NB4 (cell line): Measurements from ENCODE around the gene OXT.

Experiments
- DNase-seq: peaks from one replicate; pipeline ENCODE4 v3.0.0; 2010; ENCODE audit warnings: low read depth
- H3K4me3 ChIP-seq: one replicate; pipeline ENCODE4 v1.5.1; 2011; ENCODE audit warnings: mild to moderate bottlenecking, low read depth, low read length, moderate library complexity
- MAX ChIP-seq: IDR thresholded peaks from 2 replicates; pipeline ENCODE4 v1.6.1; 2011; ENCODE audit warnings: low read depth, low read length
- MYC ChIP-seq: IDR thresholded peaks from 2 replicates; pipeline ENCODE4 v1.6.1; 2011; ENCODE audit warnings: low read depth, low read length
- POLR2A ChIP-seq: IDR thresholded peaks from 2 replicates; pipeline ENCODE4 v1.6.1; 2011; ENCODE audit warnings: mild to moderate bottlenecking; ENCODE audit not compliant: insufficient read length; ENCODE audit errors: extremely low read depth
- TF ChIP-seq, protein P1 (sequence below): IDR thresholded peaks from one replicate; pipeline ENCODE4 v1.5.1; 2012; ENCODE audit warnings: low read depth, low read length

The OXT gene

GRCh38 chr20:3090565-3090964 lies 19.1 kb downstream of the OXT start:
- TF ChIP-seq MYC, result peak; percentile 28
- TF ChIP-seq POLR2A, result no peak
- TF ChIP-seq, protein P1, sequence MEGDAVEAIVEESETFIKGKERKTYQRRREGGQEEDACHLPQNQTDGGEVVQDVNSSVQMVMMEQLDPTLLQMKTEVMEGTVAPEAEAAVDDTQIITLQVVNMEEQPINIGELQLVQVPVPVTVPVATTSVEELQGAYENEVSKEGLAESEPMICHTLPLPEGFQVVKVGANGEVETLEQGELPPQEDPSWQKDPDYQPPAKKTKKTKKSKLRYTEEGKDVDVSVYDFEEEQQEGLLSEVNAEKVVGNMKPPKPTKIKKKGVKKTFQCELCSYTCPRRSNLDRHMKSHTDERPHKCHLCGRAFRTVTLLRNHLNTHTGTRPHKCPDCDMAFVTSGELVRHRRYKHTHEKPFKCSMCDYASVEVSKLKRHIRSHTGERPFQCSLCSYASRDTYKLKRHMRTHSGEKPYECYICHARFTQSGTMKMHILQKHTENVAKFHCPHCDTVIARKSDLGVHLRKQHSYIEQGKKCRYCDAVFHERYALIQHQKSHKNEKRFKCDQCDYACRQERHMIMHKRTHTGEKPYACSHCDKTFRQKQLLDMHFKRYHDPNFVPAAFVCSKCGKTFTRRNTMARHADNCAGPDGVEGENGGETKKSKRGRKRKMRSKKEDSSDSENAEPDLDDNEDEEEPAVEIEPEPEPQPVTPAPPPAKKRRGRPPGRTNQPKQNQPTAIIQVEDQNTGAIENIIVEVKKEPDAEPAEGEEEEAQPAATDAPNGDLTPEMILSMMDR, result no peak
- DNase-seq, result peak; percentile 65
- H3K4me3 ChIP-seq, result no peak overlapping the region

DNA sequence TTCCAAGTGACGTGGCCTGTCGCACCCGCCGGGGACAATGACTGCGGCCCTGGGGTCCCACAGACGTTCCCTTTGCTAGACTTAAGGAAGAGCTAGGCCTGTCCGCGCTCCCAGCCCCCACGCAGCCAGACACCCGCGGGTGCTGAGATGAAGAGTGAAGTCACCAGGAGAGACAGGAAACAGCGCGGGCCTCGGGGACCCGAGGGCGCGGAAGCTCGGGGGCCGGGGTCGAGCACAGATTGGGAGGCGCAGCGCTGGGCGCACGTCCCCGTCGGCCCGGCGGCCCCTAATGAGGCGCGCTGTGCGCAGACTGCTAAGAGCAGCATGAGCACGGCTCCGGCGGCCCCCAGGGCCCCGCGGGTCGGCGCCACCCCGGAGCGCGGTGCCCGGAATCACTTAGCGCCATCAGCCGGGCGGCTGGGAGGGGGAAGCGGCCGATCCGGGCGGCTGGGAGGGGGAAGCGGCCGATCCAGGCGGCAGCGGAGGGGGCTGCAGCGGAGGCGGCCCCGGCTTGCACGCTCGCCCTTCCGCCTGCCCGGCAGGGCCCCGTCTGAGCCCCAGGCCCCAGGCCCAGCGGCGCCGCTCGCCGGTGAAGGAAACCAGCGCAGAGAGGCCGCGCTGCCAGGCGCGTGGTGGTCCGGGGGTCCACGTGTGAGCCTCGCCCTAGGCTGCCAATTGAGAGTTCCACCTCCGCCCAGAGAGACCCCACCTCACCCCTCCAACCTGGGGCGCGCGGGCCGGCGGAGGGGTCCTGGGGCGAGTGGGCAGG lies 21.4 kb downstream of the OXT start:
- TF ChIP-seq, protein P1, result no peak
- no peak overlapping the region for H3K4me3 ChIP-seq
- DNase-seq, result peak; percentile 82

DNA sequence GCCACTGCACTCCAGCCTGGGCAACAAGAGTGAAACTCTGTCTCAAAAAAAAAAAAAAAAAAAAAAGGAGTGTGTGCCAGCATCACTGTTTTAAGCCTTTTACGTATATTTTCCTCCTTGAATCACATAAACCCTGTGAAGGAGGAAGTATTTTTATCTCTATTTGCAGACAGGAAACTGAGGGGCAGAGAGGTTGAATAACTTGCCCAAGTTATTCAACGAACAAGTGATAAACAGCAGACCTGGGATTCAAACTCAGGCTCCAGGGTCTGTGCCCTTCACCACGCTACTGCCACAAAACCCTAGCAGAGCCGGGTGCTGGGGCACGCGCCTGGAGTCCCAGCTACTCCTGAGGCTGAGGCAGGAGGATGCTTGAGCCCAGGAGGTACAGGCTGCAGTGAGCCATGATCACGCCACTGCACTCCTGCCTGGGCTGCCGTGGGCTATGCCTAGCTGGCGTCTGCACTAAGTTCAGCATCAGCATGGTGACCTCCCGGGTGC lies 22.5 kb downstream of the OXT start:
- TF ChIP-seq MYC, result no peak
- TF ChIP-seq, protein P1, result no peak
- TF ChIP-seq POLR2A, result no peak
- TF ChIP-seq MAX, result no peak
- DNase-seq, result peak; percentile 91
- H3K4me3 ChIP-seq, result no peak overlapping the region

DNA sequence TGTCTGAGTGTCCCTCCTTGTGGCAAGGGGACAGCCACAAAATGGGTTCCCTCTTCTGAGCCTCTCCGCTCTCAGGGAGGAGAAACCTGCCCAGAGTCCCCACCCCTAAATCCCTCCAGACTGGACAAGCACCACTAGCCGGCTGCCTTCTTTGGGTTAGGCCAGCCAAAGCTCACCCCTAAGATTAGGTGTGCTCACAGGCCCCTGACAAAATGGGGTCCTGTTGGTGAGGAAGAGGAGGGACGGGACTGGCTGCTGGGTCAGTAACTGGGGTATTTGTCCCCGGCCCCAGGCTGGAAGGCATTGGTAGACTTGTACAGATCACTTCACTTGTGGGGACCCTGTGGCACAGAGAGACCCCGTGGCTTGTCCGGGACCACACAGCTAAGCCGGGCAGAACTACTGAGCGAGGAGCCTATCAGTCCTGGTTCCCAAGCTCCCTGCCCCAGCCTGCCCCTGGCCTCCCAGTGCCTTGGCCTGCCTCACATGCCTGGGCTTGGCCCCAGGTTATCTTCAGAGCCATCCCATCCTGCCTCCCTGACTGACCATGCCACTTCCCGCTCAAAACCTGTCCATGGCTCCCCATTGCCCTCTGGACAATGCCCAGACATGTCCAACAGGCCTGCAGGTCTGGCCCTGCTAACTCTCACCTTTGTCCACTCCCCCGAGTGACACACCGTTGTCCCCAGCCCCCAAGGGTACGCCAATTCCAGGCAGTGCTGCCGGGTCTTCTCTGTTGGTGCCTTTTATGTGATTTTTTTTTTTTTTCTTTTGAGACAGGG lies 23.6 kb downstream of the OXT start:
- TF ChIP-seq MAX, result no peak
- no peak for TF ChIP-seq POLR2A
- no peak for TF ChIP-seq MYC
- TF ChIP-seq, protein P1, result no peak
- H3K4me3 ChIP-seq, result no peak overlapping the region
- DNase-seq, result no peak

GRCh38 chr20:3100480-3100879 lies 29.1 kb downstream of the OXT start:
- TF ChIP-seq MYC (no peak), POLR2A (no peak), MAX (no peak)
- TF ChIP-seq, protein P1, result no peak
- H3K4me3 ChIP-seq, result no peak overlapping the region

More at GRCh38 chr20:3100480-3100879, 29.1 kb downstream of the OXT start:
- DNase-seq, result no peak
